Brain (organoid and tissue), 1 donor: Measurements from ENCODE around the gene HBD. TPM values are rescaled to one million over a fixed set of nuclear protein-coding genes. Genes with fewer than 3 reads are reported as not detected.

Source experiments
- polyA plus RNA-seq: library from polyadenylated mRNA; stranded (reverse); fragments of 350-450 nt; fragmentation: Illumina TruSeq; extraction: RNeasy Lipid Tissue Mini Kit (QIAGEN cat#74804); gene quantifications from one replicate; pipeline ENCODE4 v1.2.3, GENCODE V29; 2015; ENCODE audit warnings: low read depth, low replicate concordance; ENCODE audit not compliant: insufficient read depth

Gene HBD
- polyA plus RNA-seq, 1 donor from 2014 or later = 1.5 TPM

Other genes starting within 250 kb of the HBD start
- gene OR51L1, start 239.6 kb downstream of the HBD start, polyA plus RNA-seq = not detected
- gene OR52J3, start 188.0 kb downstream of the HBD start, polyA plus RNA-seq = not detected
- not detected for gene OR52E2, start 174.9 kb downstream of the HBD start, polyA plus RNA-seq
- not detected for gene OR52E1, start 164.9 kb downstream of the HBD start, polyA plus RNA-seq
- not detected for gene OR52A5, start 96.1 kb downstream of the HBD start, polyA plus RNA-seq
- not detected for gene OR52A1, start 79.7 kb downstream of the HBD start, polyA plus RNA-seq
- gene OR51V1, start 33.8 kb downstream of the HBD start, polyA plus RNA-seq = not detected
- gene HBB, start 7.4 kb downstream of the HBD start, polyA plus RNA-seq = 809 TPM
- gene HBG1, start 15.4 kb upstream of the HBD start, polyA plus RNA-seq = not detected
- 1.8 TPM for gene HBG2, start 20.3 kb upstream of the HBD start, polyA plus RNA-seq
- gene HBE1, start 35.5 kb upstream of the HBD start, polyA plus RNA-seq = not detected
- not detected for gene OR51B4, start 67.5 kb upstream of the HBD start, polyA plus RNA-seq
- gene OR51B2, start 89.8 kb upstream of the HBD start, polyA plus RNA-seq = not detected
- not detected for gene OR51B5, start 109.0 kb upstream of the HBD start, polyA plus RNA-seq
- not detected for gene OR51B6, start 117.0 kb upstream of the HBD start, polyA plus RNA-seq
- not detected for gene OR51M1, start 149.3 kb upstream of the HBD start, polyA plus RNA-seq
- gene OR51Q1, start 187.6 kb upstream of the HBD start, polyA plus RNA-seq = not detected
- gene OR51I1, start 207.0 kb upstream of the HBD start, polyA plus RNA-seq = not detected
- not detected for gene OR51I2, start 214.8 kb upstream of the HBD start, polyA plus RNA-seq